Body of pancreas (tissue), 4 donors: ENCODE data around the gene AGAP3. TPM values are rescaled to one million over a fixed set of nuclear protein-coding genes. Genes with fewer than 3 reads are reported as not detected.

ENCODE experiments used
- ATAC-seq: fragments of 150-250 bp; one replicate; pipeline ENCODE4 v1.9.1; 2016
- DNase-seq, 4 donors: peaks; one replicate each; pipeline ENCODE4 v3.0.0-alpha.2; 2019
- H3K27ac ChIP-seq, 4 donors: fragments of 200-600 bp; sonication (generic); 1 replicate in 3 of 4; 2 replicates in 1 of 4; pipeline versions ENCODE4 v1.5.1 to v1.6.1; 2016 to 2019; ENCODE audit warnings: mild to moderate bottlenecking in 1 of 4, mixed read lengths in 1 of 4, moderate library complexity in 1 of 4
- H3K27me3 ChIP-seq, 2 donors: fragments of 200-600 bp; sonication (generic); one replicate each; pipeline ENCODE4 v1.6.0; 2016; ENCODE audit warnings: mild to moderate bottlenecking in 1 of 2
- H3K36me3 ChIP-seq, 2 donors: fragments of 200-600 bp; sonication (generic); replicated peaks in 1 of 2; 2 replicates each; pipeline ENCODE4 v1.5.1; 2016; ENCODE audit warnings: low read depth in 2 of 2; ENCODE audit not compliant: insufficient read depth in 1 of 2
- H3K4me1 ChIP-seq: fragments of 200-600 bp; sonication (generic); one replicate; pipeline ENCODE4 v1.6.0; 2016
- H3K4me3 ChIP-seq, 2 donors: fragments of 200-600 bp; sonication (generic); 1 replicate in 1 of 2; 2 replicates in 1 of 2; pipeline ENCODE4 v1.5.1; 2016 to 2019
- H3K9me3 ChIP-seq, 3 donors: fragments of 200-600 bp; sonication (generic); 1 replicate in 2 of 3; 2 replicates in 1 of 3; pipeline ENCODE4 v1.5.1; 2016
- POLR2A ChIP-seq, 3 donors: fragments of 450-650 bp; IDR thresholded peaks; one replicate each; pipeline ENCODE4 v1.6.1; 2016; ENCODE audit warnings: antibody characterized with exemption in 3 of 3, mild to moderate bottlenecking in 2 of 3
- WGBS, 2 donors: methylation state at CpG; one replicate each; pipeline ENCODE4 v1.1.5; 2017; 5-methylcytosine and 5-hydroxymethylcytosine counted together
- intact Hi-C: fragments of 100-400 bp; cut with DNase I; formaldehyde crosslinking; loops from one replicate; pipeline ENCODE4 v1.15.1; 2023
- total RNA-seq, 2 donors: library from RNA; depleted of rRNA; stranded (reverse); fragments of >200 nt; gene quantifications; one replicate each; pipeline ENCODE4 v1.1.0, GENCODE V29; 2016
- TF ChIP-seq, protein P1 (sequence below), 7 experiments: fragments of 450-650 bp in 4 of 7; fragments of 200-600 bp in 3 of 7; sonication (generic) in 3 of 7; IDR thresholded peaks; one replicate each; pipeline ENCODE4 v1.5.1; 2016 to 2019; ENCODE audit warnings: antibody characterized with exemption in 7 of 7

The AGAP3 gene
- total RNA-seq, 2 donors from 2014 or later: 45.4 to 104 TPM

DNA sequence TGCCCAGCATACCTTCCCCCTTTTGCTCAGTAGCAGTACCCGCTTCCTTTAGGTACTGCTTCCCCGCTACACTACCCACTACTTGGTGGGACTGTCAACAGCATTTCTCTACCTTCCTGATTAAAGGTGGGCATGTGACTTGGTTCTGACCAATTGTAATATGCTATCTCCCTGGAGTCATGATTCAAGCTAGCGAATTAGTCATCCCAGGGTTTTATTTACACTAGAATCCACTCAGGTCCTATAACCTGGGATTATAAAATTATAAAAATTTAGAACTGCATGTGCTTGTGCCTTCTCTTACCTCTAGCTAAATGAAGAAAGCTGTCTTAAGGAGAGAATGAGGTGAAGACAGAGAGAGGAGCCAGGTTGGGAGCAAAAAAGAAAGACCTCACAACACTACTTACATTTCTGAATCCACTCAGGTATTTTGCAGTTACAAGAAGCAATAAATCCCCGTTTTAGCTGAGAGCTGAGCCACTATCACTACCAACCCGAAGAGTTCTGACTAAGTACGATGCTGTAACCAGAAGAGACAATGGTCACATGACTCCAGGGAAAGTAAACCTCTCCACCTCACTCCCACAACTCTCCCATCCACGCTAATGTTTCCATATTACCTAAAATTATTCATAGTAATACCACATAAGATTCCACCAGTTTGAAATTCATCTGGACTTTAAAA is 71.5 kb downstream of the AGAP3 start:
- Histone ChIP-seq H3K9me3 (no peaks in the 10 kb centered on the region), H3K4me1 (no peaks in the 10 kb centered on the region), H3K27me3 (no peaks in the 10 kb centered on the region), H3K36me3 (no peaks in the 10 kb centered on the region), H3K27ac (no peak overlapping the region), H3K4me3 (no peak overlapping the region)
- no peak for DNase-seq
- intact Hi-C loops: no loop called here
- TF ChIP-seq, protein P1, sequence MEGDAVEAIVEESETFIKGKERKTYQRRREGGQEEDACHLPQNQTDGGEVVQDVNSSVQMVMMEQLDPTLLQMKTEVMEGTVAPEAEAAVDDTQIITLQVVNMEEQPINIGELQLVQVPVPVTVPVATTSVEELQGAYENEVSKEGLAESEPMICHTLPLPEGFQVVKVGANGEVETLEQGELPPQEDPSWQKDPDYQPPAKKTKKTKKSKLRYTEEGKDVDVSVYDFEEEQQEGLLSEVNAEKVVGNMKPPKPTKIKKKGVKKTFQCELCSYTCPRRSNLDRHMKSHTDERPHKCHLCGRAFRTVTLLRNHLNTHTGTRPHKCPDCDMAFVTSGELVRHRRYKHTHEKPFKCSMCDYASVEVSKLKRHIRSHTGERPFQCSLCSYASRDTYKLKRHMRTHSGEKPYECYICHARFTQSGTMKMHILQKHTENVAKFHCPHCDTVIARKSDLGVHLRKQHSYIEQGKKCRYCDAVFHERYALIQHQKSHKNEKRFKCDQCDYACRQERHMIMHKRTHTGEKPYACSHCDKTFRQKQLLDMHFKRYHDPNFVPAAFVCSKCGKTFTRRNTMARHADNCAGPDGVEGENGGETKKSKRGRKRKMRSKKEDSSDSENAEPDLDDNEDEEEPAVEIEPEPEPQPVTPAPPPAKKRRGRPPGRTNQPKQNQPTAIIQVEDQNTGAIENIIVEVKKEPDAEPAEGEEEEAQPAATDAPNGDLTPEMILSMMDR (IDR thresholded peaks at IDR 0.05): no peak
- TF ChIP-seq POLR2A (IDR thresholded peaks at IDR 0.05): no peak
- no peak for ATAC-seq
- 72 to 75% methylated on average over 7 of the region's 7 CpGs for WGBS, 2 donors

DNA sequence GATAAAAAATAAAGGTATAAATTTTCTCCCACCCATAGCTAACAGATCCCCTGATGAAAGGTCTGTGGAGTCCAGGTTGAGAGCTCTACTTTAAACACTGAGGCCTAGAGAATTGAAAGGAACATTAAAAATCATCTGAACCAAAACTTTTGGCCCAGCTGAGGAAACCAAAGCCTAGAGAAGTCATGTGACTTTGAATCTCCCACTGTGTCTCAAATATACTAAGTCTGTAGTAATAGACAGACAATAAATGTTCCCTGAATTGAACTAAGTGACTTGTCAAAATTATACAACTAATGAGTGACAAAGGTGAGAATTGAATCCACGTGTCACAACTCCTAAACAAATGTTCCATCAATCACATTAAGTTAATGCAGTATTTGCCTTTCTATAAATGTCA is 75.5 kb downstream of the AGAP3 start:
- H3K4me1 ChIP-seq: peaks cover 2% of the 10 kb centered on the region
- no peak for TF ChIP-seq POLR2A (IDR thresholded peaks at IDR 0.05)
- TF ChIP-seq, protein P1 (IDR thresholded peaks at IDR 0.05): no peak
- ATAC-seq (no peak), DNase-seq (no peak)
- intact Hi-C loops: no loop called here
- no peaks in the 10 kb centered on the region for H3K9me3 ChIP-seq
- no peak overlapping the region for H3K27ac ChIP-seq
- H3K27me3 ChIP-seq: peaks cover 0 to 15% of the 10 kb centered on the region in 2 donors
- H3K36me3 ChIP-seq: no peaks in the 10 kb centered on the region
- 69 to 80% methylated on average over 1 of the region's 1 CpG for WGBS, 2 donors
- no peak overlapping the region for H3K4me3 ChIP-seq

DNA sequence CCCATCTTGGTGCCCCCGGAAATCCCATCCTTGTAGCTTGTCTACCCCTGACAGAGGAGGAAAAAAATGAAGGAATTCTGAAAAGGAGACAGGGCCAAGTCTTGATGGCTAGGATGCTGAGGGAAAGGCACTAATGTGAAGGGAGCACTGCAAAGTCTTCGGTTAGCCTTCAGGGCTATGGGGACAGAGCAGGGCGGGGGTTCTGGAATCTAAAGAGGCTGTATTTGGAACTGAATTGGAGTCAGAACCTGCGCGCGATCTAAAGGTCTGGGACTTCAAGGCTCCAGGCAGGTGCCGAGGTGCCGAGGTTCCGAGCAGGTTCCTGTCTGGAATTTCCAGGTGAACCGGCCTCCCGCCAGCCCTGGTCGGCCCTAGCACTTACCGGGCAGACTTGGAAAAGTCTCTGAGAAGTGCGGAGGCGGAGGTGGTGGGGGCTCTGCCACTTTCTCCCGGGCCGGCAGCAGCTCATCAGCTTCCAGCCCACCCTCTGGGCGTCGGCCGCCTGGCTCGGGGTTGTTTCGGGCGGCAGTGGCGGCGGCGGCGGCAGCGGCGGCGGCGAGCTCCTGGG is 80.4 kb downstream of the AGAP3 start:
- no peak for DNase-seq
- WGBS, 2 donors: 11 to 16% methylated on average over 23 to 31 of the region's 31 CpGs
- no peak for ATAC-seq
- Histone ChIP-seq H3K36me3 (no peaks in the 10 kb centered on the region), H3K9me3 (no peaks in the 10 kb centered on the region), H3K4me1 (peaks cover 18% of the 10 kb centered on the region), H3K4me3 (peak overlapping the region in 1 of 2 donors; percentile 15), H3K27me3 (peaks cover 0 to 24% of the 10 kb centered on the region in 2 donors), H3K27ac (no peak overlapping the region)
- TF ChIP-seq, protein P1 (IDR thresholded peaks at IDR 0.05): no peak
- TF ChIP-seq POLR2A (IDR thresholded peaks at IDR 0.05): no peak
- intact Hi-C loops: no loop called here

DNA sequence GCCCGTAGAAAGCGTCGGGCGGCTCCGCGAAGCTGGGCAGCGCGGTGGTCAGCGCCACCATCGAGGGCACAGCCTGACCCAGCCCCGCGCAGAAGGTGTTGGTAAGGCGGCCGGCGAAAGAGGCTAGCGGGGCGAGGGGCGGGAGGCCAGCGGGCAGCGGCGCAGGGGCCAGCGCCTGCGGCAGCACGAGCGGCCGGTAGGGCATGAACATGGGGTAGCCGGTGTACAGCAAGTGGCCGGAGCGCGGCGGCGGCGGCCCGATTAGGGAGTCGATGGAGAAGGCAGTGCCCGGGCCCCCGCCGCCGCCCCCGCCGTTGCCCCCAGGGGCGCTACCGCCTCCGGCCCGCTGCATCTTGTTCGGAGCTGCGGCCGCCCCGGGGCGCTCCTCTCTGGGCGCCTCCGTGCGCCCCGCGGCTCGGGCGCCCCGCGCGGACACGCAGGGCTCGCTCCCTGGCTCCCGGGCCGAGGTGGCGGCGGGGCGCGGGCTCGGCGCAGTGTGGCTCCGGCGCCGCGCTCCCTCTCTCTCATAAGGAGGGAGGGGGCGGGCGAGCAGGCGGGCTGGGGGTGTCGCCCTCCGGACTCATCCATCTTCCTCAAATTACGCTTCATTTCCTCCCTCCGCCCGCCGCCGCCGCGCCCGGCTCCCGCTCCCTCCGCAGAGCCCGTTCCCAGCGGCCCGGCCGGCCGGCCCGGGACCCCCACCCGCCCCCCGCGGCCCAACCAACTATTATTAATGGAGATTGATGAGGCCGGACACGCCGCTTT is 81.1 kb downstream of the AGAP3 start, which contains the start of gene GBX1:
Gene GBX1, minus strand, starts transcription at position 498 of the 765 bp plus-strand sequence. Its CDS starts 146 bp downstream, at position 352.
- H3K9me3 ChIP-seq: no peaks in the 10 kb centered on the region
- no peaks in the 10 kb centered on the region for H3K36me3 ChIP-seq
- peak within 1 kb of the TSS in 1 of 2 donors; percentile 30 for H3K4me3 ChIP-seq
- H3K27me3 ChIP-seq: peaks cover 0 to 24% of the 10 kb centered on the region in 2 donors
- TF ChIP-seq, protein P1 (IDR thresholded peaks at IDR 0.05): peak in 2 of 7 experiments; percentile 9 to 27
- TF ChIP-seq POLR2A (IDR thresholded peaks at IDR 0.05): no peak
- H3K4me1 ChIP-seq: peaks cover 18% of the 10 kb centered on the region
- DNase-seq: peak in 2 of 4 donors; percentile 12 to 34
- intact Hi-C loops: no loop called here
- WGBS, 2 donors: 0% methylated on average over 92 of the region's 101 CpGs; no CpG with 5 or more reads in 1 of the 2 donors
- H3K27ac ChIP-seq: no peak within 1 kb of the TSS
- ATAC-seq: peak; percentile 58
